ENCODE measurements around the gene ATOH7. TPM values are rescaled to one million over a fixed set of nuclear protein-coding genes. Genes with fewer than 3 reads are reported as not detected.
"Not testable (repeated sequence)": the region's sequence is repeated elsewhere in the genome, so short reads cannot be mapped to it uniquely, and the experiment has no call there.

ATOH7 gene
- total RNA-seq, 1 donor from 2014 or later, result not detected

- no peak for FAIRE-seq
- no peaks in the 10 kb centered on the region for H3K27me3 ChIP-seq (ENCODE audit: control insufficient read depth, insufficient read depth, low read length)
- no peak for TF ChIP-seq CTCF (IDR thresholded peaks at IDR 0.05; ENCODE audit: insufficient read depth, low read length, severe bottlenecking)
- DNase-seq (ENCODE audit: low read depth), result no peak
- no peak overlapping the region for H3K4me3 ChIP-seq (ENCODE audit: low read depth, low read length)
- no peaks in the 10 kb centered on the region for H3K36me3 ChIP-seq (ENCODE audit: control insufficient read depth, insufficient read depth, low read length)
Observed at GRCh38 chr10:68251625-68252495, 19.9 kb upstream of the ATOH7 start.

GRCh38 chr10:68251151-68251550 lies 19.2 kb upstream of the ATOH7 start:
- Histone ChIP-seq H3K4me3 (ENCODE audit: low read depth, low read length) (no peak overlapping the region), H3K36me3 (ENCODE audit: control insufficient read depth, insufficient read depth, low read length) (no peaks in the 10 kb centered on the region), H3K27me3 (ENCODE audit: control insufficient read depth, insufficient read depth, low read length) (no peaks in the 10 kb centered on the region)
- FAIRE-seq (peak; percentile 40), DNase-seq (ENCODE audit: low read depth) (no peak)
- TF ChIP-seq CTCF (IDR thresholded peaks at IDR 0.05; ENCODE audit: insufficient read depth, low read length, severe bottlenecking), result no peak

- FAIRE-seq (no peak), DNase-seq (ENCODE audit: low read depth) (no peak)
- TF ChIP-seq CTCF (IDR thresholded peaks at IDR 0.05; ENCODE audit: insufficient read depth, low read length, severe bottlenecking), result no peak
- no peak overlapping the region for H3K4me3 ChIP-seq (ENCODE audit: low read depth, low read length)
- no peaks in the 10 kb centered on the region for H3K36me3 ChIP-seq (ENCODE audit: control insufficient read depth, insufficient read depth, low read length)
- no peaks in the 10 kb centered on the region for H3K27me3 ChIP-seq (ENCODE audit: control insufficient read depth, insufficient read depth, low read length)
Observed at GRCh38 chr10:68249297-68249696, 17.4 kb upstream of the ATOH7 start.

- DNase-seq (ENCODE audit: low read depth) (no peak), FAIRE-seq (no peak)
- no peak overlapping the region for H3K4me3 ChIP-seq (ENCODE audit: low read depth, low read length)
- no peak for TF ChIP-seq CTCF (IDR thresholded peaks at IDR 0.05; ENCODE audit: insufficient read depth, low read length, severe bottlenecking)
- H3K27me3 ChIP-seq (ENCODE audit: control insufficient read depth, insufficient read depth, low read length), result no peaks in the 10 kb centered on the region
- H3K36me3 ChIP-seq (ENCODE audit: control insufficient read depth, insufficient read depth, low read length), result no peaks in the 10 kb centered on the region
Observed at GRCh38 chr10:68247931-68248330, 16.0 kb upstream of the ATOH7 start.

- not testable (repeated sequence) for H3K36me3 ChIP-seq (ENCODE audit: control insufficient read depth, insufficient read depth, low read length); H3K4me3 ChIP-seq (ENCODE audit: low read depth, low read length); H3K27me3 ChIP-seq (ENCODE audit: control insufficient read depth, insufficient read depth, low read length); FAIRE-seq; DNase-seq (ENCODE audit: low read depth)
Observed at GRCh38 chr10:68246397-68246796, 14.5 kb upstream of the ATOH7 start.

GRCh38 chr10:68242051-68242450 lies 10.1 kb upstream of the ATOH7 start:
- TF ChIP-seq CTCF (IDR thresholded peaks at IDR 0.05; ENCODE audit: insufficient read depth, low read length, severe bottlenecking), result no peak
- DNase-seq (ENCODE audit: low read depth) (no peak), FAIRE-seq (no peak)
- no peak overlapping the region for H3K4me3 ChIP-seq (ENCODE audit: low read depth, low read length)
- no peaks in the 10 kb centered on the region for H3K27me3 ChIP-seq (ENCODE audit: control insufficient read depth, insufficient read depth, low read length)
- no peaks in the 10 kb centered on the region for H3K36me3 ChIP-seq (ENCODE audit: control insufficient read depth, insufficient read depth, low read length)

Data from bronchial epithelial cell (primary cell).